ENCODE data around the gene MIEN1. TPM values are rescaled to one million over a fixed set of nuclear protein-coding genes. Genes with fewer than 3 reads are reported as not detected.

The MIEN1 gene
- total and polyA plus RNA-seq, 2 of the 13 experiments (the other 11 are each of a cell fraction or from before 2014, with no cell fraction given), result 40.6 to 56.6 TPM

DNA sequence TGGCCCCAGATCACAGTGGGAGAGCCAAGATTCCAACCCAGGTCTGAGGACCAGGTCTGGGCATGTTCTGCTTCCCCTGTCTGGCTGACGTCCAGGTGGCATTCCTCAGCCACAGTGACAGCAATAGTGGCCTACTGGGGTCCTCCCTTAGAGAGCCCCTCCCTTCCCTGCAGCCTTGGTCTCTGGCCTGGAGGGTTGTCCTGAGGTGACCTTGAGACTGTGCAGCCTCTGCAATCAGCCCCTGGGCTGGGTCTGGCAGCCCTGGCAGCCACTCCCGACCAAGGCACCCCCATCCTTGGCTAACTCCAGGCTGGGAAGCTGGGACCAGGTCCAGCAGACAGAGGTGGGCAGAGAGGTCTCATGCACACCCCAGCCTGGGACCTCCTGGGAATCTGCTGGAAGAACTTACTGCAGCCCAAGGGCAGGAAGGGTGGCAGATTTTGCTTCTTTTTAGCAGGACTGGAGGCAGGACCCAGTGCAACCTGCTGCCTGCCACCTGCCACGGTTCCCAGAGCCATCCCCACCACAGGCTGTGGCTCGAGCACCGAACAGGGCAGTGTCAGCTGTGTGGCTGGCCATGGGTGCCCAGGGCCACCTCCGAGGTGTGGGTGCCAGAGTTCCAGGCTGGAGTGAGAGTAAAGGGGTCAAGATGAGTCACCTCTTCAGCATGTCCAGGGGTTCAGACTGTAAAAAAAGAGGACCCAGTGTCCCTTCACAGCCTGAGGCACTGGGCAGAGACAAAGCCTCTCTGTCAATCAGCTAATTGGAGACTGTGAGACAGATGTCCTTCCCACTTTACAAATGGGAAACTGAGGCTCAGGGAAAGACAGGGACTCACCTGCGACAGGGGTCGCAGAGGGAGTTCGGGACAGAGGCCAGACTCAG lies 20.0 kb upstream of the MIEN1 start (continued):
- no peak for TF ChIP-seq ASH2L (IDR thresholded peaks at IDR 0.05; ENCODE audit: insufficient read length, low read depth, low read length)
- TF ChIP-seq, protein P1, sequence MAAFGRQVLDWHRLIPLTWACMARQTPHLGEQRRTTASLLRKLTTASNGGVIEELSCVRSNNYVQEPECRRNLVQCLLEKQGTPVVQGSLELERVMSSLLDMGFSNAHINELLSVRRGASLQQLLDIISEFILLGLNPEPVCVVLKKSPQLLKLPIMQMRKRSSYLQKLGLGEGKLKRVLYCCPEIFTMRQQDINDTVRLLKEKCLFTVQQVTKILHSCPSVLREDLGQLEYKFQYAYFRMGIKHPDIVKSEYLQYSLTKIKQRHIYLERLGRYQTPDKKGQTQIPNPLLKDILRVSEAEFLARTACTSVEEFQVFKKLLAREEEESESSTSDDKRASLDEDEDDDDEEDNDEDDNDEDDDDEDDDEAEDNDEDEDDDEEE (CRISPR knock-in tag; IDR thresholded peaks at IDR 0.05), result no peak; the same call in 1 of the 2 replicates
- no peak for TF ChIP-seq FLYWCH1 (CRISPR knock-in tag; IDR thresholded peaks at IDR 0.05)
- TF ChIP-seq, protein P2, sequence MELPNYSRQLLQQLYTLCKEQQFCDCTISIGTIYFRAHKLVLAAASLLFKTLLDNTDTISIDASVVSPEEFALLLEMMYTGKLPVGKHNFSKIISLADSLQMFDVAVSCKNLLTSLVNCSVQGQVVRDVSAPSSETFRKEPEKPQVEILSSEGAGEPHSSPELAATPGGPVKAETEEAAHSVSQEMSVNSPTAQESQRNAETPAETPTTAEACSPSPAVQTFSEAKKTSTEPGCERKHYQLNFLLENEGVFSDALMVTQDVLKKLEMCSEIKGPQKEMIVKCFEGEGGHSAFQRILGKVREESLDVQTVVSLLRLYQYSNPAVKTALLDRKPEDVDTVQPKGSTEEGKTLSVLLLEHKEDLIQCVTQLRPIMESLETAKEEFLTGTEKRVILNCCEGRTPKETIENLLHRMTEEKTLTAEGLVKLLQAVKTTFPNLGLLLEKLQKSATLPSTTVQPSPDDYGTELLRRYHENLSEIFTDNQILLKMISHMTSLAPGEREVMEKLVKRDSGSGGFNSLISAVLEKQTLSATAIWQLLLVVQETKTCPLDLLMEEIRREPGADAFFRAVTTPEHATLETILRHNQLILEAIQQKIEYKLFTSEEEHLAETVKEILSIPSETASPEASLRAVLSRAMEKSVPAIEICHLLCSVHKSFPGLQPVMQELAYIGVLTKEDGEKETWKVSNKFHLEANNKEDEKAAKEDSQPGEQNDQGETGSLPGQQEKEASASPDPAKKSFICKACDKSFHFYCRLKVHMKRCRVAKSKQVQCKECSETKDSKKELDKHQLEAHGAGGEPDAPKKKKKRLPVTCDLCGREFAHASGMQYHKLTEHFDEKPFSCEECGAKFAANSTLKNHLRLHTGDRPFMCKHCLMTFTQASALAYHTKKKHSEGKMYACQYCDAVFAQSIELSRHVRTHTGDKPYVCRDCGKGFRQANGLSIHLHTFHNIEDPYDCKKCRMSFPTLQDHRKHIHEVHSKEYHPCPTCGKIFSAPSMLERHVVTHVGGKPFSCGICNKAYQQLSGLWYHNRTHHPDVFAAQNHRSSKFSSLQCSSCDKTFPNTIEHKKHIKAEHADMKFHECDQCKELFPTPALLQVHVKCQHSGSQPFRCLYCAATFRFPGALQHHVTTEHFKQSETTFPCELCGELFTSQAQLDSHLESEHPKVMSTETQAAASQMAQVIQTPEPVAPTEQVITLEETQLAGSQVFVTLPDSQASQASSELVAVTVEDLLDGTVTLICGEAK (IDR thresholded peaks at IDR 0.05), result no peak
- TF ChIP-seq, protein P2 (CRISPR knock-in tag; IDR thresholded peaks at IDR 0.05), result peak; percentile 76; the same call in 1 of the 2 replicates
- TF ChIP-seq CTCF (CRISPR knock-in tag; IDR thresholded peaks at IDR 0.05), result peak; percentile 20
- TF ChIP-seq, protein P3, sequence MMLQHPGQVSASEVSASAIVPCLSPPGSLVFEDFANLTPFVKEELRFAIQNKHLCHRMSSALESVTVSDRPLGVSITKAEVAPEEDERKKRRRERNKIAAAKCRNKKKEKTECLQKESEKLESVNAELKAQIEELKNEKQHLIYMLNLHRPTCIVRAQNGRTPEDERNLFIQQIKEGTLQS (CRISPR knock-in tag; IDR thresholded peaks at IDR 0.05), result peak; percentile 54; the same call in 1 of the 2 replicates
- peak; percentile 61 for TF ChIP-seq PRDM10 (CRISPR knock-in tag; IDR thresholded peaks at IDR 0.05; ENCODE audit: low read depth)
- TF ChIP-seq BORCS8-MEF2B (CRISPR knock-in tag; IDR thresholded peaks at IDR 0.05), result 0 out of 2 replicates have a peak, but pooled peaks have one; percentile 16
- TF ChIP-seq SRSF1 (optimal IDR thresholded peaks at IDR 0.05; ENCODE audit: low read depth, low read length), result peak; percentile 34
- TF ChIP-seq ELF3 (CRISPR knock-in tag; IDR thresholded peaks at IDR 0.05), result no peak

Data from HepG2 (cell line).